GM12875 (cell line): ENCODE measurements around the gene CAMK2D.

Source experiments
- H3K4me3 ChIP-seq: one replicate; pipeline ENCODE4 v1.5.1; 2011; ENCODE audit warnings: low read depth, low read length, control low read depth
- TF ChIP-seq, protein P1 (sequence below): IDR thresholded peaks from 2 replicates; pipeline ENCODE4 v1.5.1; 2011; ENCODE audit warnings: low read depth, mild to moderate bottlenecking, control low read depth, inconsistent platforms, low read length, moderate library complexity, borderline replicate concordance; ENCODE audit not compliant: insufficient read depth

Gene CAMK2D

DNA sequence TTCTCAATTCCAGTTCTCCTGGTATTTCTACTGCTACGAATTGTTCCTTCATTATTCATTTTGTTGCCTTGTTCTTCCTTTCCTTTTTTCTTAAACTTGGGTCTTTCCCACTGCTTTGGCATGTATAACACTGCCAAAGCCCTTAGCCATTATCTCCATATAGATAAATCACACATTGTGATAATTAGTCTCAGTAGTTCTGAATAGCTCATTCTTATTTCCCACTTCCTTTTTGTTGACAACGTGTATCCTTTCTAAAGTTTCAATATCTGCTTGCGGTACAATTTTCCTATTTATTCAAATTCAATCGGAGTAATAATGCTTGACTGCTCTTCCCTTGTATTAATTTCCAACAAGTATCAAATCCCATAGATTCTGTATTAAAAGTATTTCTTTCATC, 14.5 kb upstream of the CAMK2D start:
- H3K4me3 ChIP-seq: no peak overlapping the region
- TF ChIP-seq, protein P1, sequence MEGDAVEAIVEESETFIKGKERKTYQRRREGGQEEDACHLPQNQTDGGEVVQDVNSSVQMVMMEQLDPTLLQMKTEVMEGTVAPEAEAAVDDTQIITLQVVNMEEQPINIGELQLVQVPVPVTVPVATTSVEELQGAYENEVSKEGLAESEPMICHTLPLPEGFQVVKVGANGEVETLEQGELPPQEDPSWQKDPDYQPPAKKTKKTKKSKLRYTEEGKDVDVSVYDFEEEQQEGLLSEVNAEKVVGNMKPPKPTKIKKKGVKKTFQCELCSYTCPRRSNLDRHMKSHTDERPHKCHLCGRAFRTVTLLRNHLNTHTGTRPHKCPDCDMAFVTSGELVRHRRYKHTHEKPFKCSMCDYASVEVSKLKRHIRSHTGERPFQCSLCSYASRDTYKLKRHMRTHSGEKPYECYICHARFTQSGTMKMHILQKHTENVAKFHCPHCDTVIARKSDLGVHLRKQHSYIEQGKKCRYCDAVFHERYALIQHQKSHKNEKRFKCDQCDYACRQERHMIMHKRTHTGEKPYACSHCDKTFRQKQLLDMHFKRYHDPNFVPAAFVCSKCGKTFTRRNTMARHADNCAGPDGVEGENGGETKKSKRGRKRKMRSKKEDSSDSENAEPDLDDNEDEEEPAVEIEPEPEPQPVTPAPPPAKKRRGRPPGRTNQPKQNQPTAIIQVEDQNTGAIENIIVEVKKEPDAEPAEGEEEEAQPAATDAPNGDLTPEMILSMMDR: no peak

DNA sequence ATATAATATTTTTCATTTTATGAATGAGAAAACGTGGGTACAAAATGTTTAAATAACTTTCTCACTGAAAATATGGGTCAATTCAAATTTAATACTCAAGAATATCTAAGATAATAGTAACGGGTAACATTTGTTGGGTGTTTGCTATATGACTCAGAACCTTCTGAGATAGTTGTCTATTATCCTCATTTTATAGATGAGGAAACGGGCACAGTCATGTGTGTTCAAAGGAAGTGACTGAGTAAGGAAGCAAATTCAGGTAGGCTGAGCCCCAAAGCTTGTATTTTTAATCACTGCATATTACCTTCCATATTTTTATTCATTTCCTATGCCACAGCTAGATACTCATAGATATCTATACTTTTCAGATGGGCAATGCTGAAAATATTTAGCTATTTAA, 12.2 kb upstream of the CAMK2D start:
- H3K4me3 ChIP-seq: no peak overlapping the region
- TF ChIP-seq, protein P1: no peak

DNA sequence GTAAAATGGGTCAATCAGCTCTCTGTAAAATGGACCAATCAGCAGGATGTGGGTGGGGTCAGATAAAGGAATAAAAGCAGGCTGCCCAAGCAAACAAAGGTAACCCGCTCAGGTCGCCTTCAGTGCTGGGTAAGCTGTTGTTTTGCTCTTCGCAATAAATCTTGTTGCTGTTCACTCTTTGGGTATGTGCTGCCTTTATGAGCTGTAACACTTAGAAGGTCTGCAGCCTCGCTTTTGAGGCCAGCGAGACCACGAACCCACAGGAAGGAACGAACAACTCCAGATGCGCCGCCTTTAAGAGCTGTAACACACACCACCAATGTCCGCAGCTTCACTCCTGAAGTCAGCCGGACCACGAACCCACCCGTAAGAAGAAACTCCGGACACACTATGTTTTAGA, 11.5 kb upstream of the CAMK2D start:
- TF ChIP-seq, protein P1: no peak

DNA sequence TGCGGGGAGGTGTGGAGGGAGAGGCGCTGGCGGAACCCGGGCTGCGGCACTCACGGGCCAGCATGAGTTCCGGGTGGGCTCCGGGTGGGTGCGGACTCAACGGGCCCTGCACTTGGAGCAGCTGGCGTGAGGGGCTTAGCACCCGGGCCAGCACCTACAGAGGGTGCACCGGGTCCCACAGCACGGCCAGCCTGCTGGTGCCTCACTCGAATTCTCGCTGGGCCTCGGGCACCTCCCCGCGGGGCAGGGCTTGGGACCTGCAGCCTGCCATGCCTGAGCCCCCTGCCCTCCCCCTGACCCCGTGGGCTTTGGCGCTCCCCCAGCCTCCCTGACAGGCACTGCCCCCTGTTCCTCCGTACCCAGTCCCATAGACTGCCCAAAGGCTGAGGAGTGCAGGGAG, 10.8 kb upstream of the CAMK2D start:
- TF ChIP-seq, protein P1: no peak
- no peak overlapping the region for H3K4me3 ChIP-seq

More for the DNA sequence above, 11.5 kb upstream of the CAMK2D start:
- H3K4me3 ChIP-seq: no peak overlapping the region

DNA sequence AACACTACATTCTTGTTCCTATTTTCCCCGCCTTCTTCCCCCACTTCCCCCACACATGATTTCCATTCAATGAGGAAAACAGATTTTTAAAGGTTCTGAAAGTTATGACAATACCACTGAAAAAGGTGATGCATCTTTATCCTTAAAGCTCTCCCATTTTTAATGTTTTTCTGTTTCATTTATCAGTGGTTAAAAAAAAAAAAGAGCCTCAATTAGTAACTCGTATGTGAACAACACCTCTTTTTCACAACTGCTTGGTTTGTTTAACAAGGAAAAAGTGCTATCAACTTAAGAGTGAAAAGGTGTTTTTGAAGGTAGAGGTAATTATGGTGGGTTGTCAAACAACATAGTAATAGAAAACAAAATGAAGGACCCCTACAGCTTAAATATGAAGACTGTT, 8.2 kb upstream of the CAMK2D start:
- TF ChIP-seq, protein P1: no peak
- H3K4me3 ChIP-seq: no peak overlapping the region

DNA sequence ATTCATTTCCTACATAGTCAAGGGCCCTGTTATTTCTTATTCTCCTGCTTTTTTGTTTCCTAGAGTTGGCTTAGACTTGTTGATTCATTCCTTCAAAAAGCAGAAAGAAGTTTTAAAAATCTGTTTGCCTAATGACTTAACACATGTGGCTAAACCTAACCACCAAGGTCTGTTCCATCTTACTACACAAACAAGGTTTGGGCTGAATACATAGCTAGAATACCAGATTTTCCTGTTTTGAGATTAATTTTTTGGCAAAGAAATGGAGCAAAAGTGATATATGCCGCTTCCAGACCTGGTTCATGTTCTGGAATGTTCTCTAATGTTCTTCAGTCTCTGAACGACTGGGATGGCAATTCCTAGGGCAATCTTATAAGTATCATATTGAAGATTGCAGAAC, 7.4 kb upstream of the CAMK2D start:
- H3K4me3 ChIP-seq: no peak overlapping the region

DNA sequence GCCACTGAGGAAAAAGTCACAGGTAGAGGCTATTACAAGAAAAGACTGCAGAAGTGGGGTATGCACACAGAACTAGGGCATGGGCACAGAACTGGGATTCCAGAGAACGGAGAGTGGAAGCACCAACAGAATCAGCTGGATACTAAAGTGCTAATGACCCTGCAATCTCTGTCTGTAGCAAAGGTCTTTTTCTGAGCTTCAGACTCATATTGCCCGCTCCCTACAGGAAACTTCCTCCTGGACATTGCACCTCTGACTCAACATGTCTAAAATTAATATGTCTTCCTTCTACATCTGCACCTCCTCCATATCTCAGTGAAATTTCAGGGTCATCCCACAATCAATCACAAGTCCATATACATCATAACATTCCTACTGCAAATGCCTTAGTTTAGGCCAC, 5.3 kb upstream of the CAMK2D start:
- TF ChIP-seq, protein P1: no peak
- no peak overlapping the region for H3K4me3 ChIP-seq

More for the DNA sequence above, 7.4 kb upstream of the CAMK2D start:
- TF ChIP-seq, protein P1: no peak
